Mammary epithelial cell (primary cell): ENCODE results near the gene BCAS3.
"Not testable (repeated sequence)": the region's sequence is repeated elsewhere in the genome, so short reads cannot be mapped to it uniquely, and the experiment has no call there.

Source experiments
- CTCF ChIP-seq, 2 donors: IDR thresholded peaks in 1 of 2; conservative IDR thresholded peaks in 1 of 2; 2 replicates each; pipeline ENCODE4 v1.5.1; 2011 to 2012; ENCODE audit warnings: inconsistent platforms in 2 of 2, low read length in 2 of 2, mild to moderate bottlenecking in 2 of 2, control low read depth in 1 of 2, low read depth in 1 of 2; ENCODE audit not compliant: insufficient read depth in 1 of 2; ENCODE audit errors: extremely low read depth in 1 of 2
- EZH2 ChIP-seq: IDR thresholded peaks from 2 replicates; pipeline ENCODE4 v1.6.1; 2012; ENCODE audit warnings: low read length, inconsistent platforms, borderline replicate concordance

DNA sequence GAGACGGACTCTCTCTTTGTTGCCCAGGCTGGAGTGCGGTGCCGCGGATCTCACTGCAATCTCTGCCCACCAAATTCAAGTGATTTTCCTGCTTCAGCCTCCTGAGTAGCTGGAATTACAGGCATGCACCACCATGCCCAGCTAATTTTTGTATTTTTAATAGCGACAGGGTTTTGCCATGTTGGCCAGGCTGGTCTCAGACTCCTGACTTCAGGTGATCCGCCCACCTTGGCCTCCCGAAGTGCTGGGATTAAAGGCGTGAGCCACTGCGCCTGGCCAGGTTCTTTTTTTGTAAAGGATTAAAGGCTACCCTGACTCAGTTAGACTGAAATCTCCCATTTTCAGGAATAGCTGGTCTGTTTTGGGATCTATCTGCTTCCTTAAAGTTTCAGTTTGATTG, 681.9 kb downstream of the BCAS3 start:
- TF ChIP-seq CTCF (conservative IDR thresholded peaks at IDR 0.05 in 1 of 2, IDR thresholded peaks at IDR 0.05 in 1 of 2; ENCODE audit: extremely low read depth in 1 of 2, insufficient read depth in 1 of 2, low read depth in 1 of 2, low read length in 2 of 2); EZH2: not testable (repeated sequence)
